ENCODE measurements around the gene TMEM141. TPM values are rescaled to one million over a fixed set of nuclear protein-coding genes. Genes with fewer than 3 reads are reported as not detected.
"Not testable (repeated sequence)": the region's sequence is repeated elsewhere in the genome, so short reads cannot be mapped to it uniquely, and the experiment has no call there.

The TMEM141 gene
- total and polyA plus RNA-seq, 2 donors (not counting 1 experiment from before 2014, with no cell fraction given): 43.3 to 56.5 TPM

GRCh38 chr9:136842380-136842948 is 51.3 kb downstream of the TMEM141 start, which contains the start of gene AJM1:
TSS of gene AJM1 (plus strand) at chr9:136842478. CDS start at chr9:136844415, 1,937 bp downstream.
- peak; percentile 77 to 78 for TF ChIP-seq CTCF (conservative IDR thresholded peaks at IDR 0.05 in 1 of 2, IDR thresholded peaks at IDR 0.05 in 1 of 2; ENCODE audit: low read depth in 1 of 2, low read length in 2 of 2)

More at GRCh38 chr9:136842380-136842948, 51.3 kb downstream of the TMEM141 start, which contains the start of gene AJM1:
- Histone ChIP-seq H3K4me1 (ENCODE audit: control insufficient read depth, extremely low read depth, insufficient read depth, low read length) (peaks cover 10% of the 10 kb centered on the region), H3K36me3 (ENCODE audit: control insufficient read depth, insufficient read depth, low read length) (peaks cover 10% of the 10 kb centered on the region), H3K4me3 (replicated peaks in 1 of 4; ENCODE audit: control extremely low read depth in 1 of 4, insufficient read depth in 1 of 4, low read depth in 3 of 4, low read length in 4 of 4) (peak within 1 kb of the TSS in 3 of 4 experiments; percentile 54 to 64 (median 56)), H3K27me3 (ENCODE audit: control insufficient read depth, insufficient read depth, low read length) (peaks cover 24% of the 10 kb centered on the region), H3K4me2 (ENCODE audit: extremely low read depth, insufficient read depth, low read length) (peak within 1 kb of the TSS; percentile 69)
- not testable (repeated sequence) for H2AFZ ChIP-seq (ENCODE audit: low read length); H3K9me3 ChIP-seq (ENCODE audit: control insufficient read depth, insufficient read depth, low read depth, low read length); H3K27ac ChIP-seq (ENCODE audit: insufficient read depth, low read length); H3K9ac ChIP-seq (ENCODE audit: insufficient read depth, low read length); H4K20me1 ChIP-seq (ENCODE audit: control insufficient read depth, extremely low read depth, insufficient read depth, low read length); H3K79me2 ChIP-seq (ENCODE audit: control insufficient read depth, insufficient read depth, low read length)
- peak; percentile 59 to 68 for DNase-seq (ENCODE audit: low read depth in 2 of 2)

Other genes starting within 250 kb of the TMEM141 start
- 10.9 and 12.1 TPM in 2 replicates for gene NOTCH1, start 245.3 kb upstream of the TMEM141 start, total RNA-seq
- 0.98 and 3.3 TPM in 2 replicates for gene NOTCH1, start 245.3 kb upstream of the TMEM141 start, polyA plus RNA-seq
- gene EGFL7, start 128.4 kb upstream of the TMEM141 start, total RNA-seq: 6.2 and 7.9 TPM in 2 replicates
- 2.5 and 4.2 TPM in 2 replicates for gene EGFL7, start 128.4 kb upstream of the TMEM141 start, polyA plus RNA-seq
- gene AGPAT2, start 103.9 kb upstream of the TMEM141 start, total RNA-seq: 31.8 and 43.3 TPM in 2 replicates
- 24.9 and 25.1 TPM in 2 replicates for gene AGPAT2, start 103.9 kb upstream of the TMEM141 start, polyA plus RNA-seq
- 0.33 and 0.77 TPM in 2 replicates for gene DIPK1B, start 78.8 kb upstream of the TMEM141 start, total RNA-seq
- 0.16 and 0.34 TPM in 2 replicates for gene DIPK1B, start 78.8 kb upstream of the TMEM141 start, polyA plus RNA-seq
- not detected in 2 replicates for gene LCN10, start 48.4 kb upstream of the TMEM141 start, total RNA-seq
- not detected in 2 replicates for gene LCN10, start 48.4 kb upstream of the TMEM141 start, polyA plus RNA-seq
- gene LCN6, start 42.8 kb upstream of the TMEM141 start, total RNA-seq: not detected in 2 replicates
- gene LCN6, start 42.8 kb upstream of the TMEM141 start, polyA plus RNA-seq: not detected in 2 replicates
- not detected in 2 replicates for gene LCN8, start 33.1 kb upstream of the TMEM141 start, total RNA-seq
- not detected in 2 replicates for gene LCN8, start 33.1 kb upstream of the TMEM141 start, polyA plus RNA-seq
- not detected in 2 replicates for gene LCN15, start 26.8 kb upstream of the TMEM141 start, total RNA-seq
- not detected in 2 replicates for gene LCN15, start 26.8 kb upstream of the TMEM141 start, polyA plus RNA-seq
- gene CCDC183, start 5.0 kb downstream of the TMEM141 start, total RNA-seq: 0.99 and 1.0 TPM in 2 replicates
- 0.05 and 0.35 TPM in 2 replicates for gene CCDC183, start 5.0 kb downstream of the TMEM141 start, polyA plus RNA-seq
- gene RABL6, start 16.6 kb downstream of the TMEM141 start, total RNA-seq: 55.0 and 59.6 TPM in 2 replicates
- gene RABL6, start 16.6 kb downstream of the TMEM141 start, polyA plus RNA-seq: 36.8 and 56.7 TPM in 2 replicates
- gene AJM1, start 51.1 kb downstream of the TMEM141 start, total RNA-seq: 1.7 and 1.8 TPM in 2 replicates
- gene AJM1, start 51.1 kb downstream of the TMEM141 start, polyA plus RNA-seq: 0.15 and 0.19 TPM in 2 replicates
- gene PHPT1, start 58.1 kb downstream of the TMEM141 start, total RNA-seq: 175 and 190 TPM in 2 replicates
- 99.6 and 108 TPM in 2 replicates for gene PHPT1, start 58.1 kb downstream of the TMEM141 start, polyA plus RNA-seq
- gene MAMDC4, start 61.0 kb downstream of the TMEM141 start, total RNA-seq: 3.3 and 4.6 TPM in 2 replicates
- gene MAMDC4, start 61.0 kb downstream of the TMEM141 start, polyA plus RNA-seq: 0.30 and 0.37 TPM in 2 replicates
- 279 and 317 TPM in 2 replicates for gene EDF1, start 75.0 kb downstream of the TMEM141 start, total RNA-seq
- 309 and 387 TPM in 2 replicates for gene EDF1, start 75.0 kb downstream of the TMEM141 start, polyA plus RNA-seq
- 8.0 and 8.4 TPM in 2 replicates for gene TRAF2, start 95.2 kb downstream of the TMEM141 start, total RNA-seq
- 3.7 and 4.3 TPM in 2 replicates for gene TRAF2, start 95.2 kb downstream of the TMEM141 start, polyA plus RNA-seq
- gene FBXW5, start 153.4 kb downstream of the TMEM141 start, total RNA-seq: 136 and 166 TPM in 2 replicates
- gene FBXW5, start 153.4 kb downstream of the TMEM141 start, polyA plus RNA-seq: 31.3 and 39.9 TPM in 2 replicates
- gene C8G, start 153.9 kb downstream of the TMEM141 start, total RNA-seq: 1.2 TPM in 1 of 2 replicates, not detected in the other
- gene C8G, start 153.9 kb downstream of the TMEM141 start, polyA plus RNA-seq: 0.40 TPM in 1 of 2 replicates, not detected in the other
- 0.17 TPM in 1 of 2 replicates, not detected in the other for gene LCN12, start 160.9 kb downstream of the TMEM141 start, total RNA-seq
- gene LCN12, start 160.9 kb downstream of the TMEM141 start, polyA plus RNA-seq: 0.02 TPM in 1 of 2 replicates, not detected in the other
- gene PTGDS, start 186.2 kb downstream of the TMEM141 start, total RNA-seq: 89.9 and 90.3 TPM in 2 replicates
- 2.0 and 4.9 TPM in 2 replicates for gene PTGDS, start 186.2 kb downstream of the TMEM141 start, polyA plus RNA-seq
- gene LCNL1, start 191.6 kb downstream of the TMEM141 start, total RNA-seq: 3.3 and 6.3 TPM in 2 replicates
- gene LCNL1, start 191.6 kb downstream of the TMEM141 start, polyA plus RNA-seq: 0.75 and 1.4 TPM in 2 replicates
- gene PAXX, start 201.1 kb downstream of the TMEM141 start, total RNA-seq: 13.7 and 14.9 TPM in 2 replicates
- 6.1 and 9.9 TPM in 2 replicates for gene PAXX, start 201.1 kb downstream of the TMEM141 start, polyA plus RNA-seq
- 1.3 and 3.5 TPM in 2 replicates for gene CLIC3, start 205.2 kb downstream of the TMEM141 start, total RNA-seq
- gene CLIC3, start 205.2 kb downstream of the TMEM141 start, polyA plus RNA-seq: 0.98 and 1.5 TPM in 2 replicates
- gene ABCA2, start 236.9 kb downstream of the TMEM141 start, total RNA-seq: 13.9 and 21.8 TPM in 2 replicates
- 8.5 and 13.4 TPM in 2 replicates for gene ABCA2, start 236.9 kb downstream of the TMEM141 start, polyA plus RNA-seq
- not detected in 2 replicates for gene FUT7, start 240.7 kb downstream of the TMEM141 start, total RNA-seq
- gene FUT7, start 240.7 kb downstream of the TMEM141 start, polyA plus RNA-seq: not detected in 2 replicates

All from fibroblast of lung (primary cell).